Stimulated activated CD8-positive, alpha-beta memory T cell treated with anti-CD3 and anti-CD28 coated beads, Interleukin-4, amount 100 ng/mL, for 48 hours (primary cell): ENCODE measurements around the gene PADI4.

Experiments used
- DNase-seq: peaks from one replicate; pipeline ENCODE4 v3.0.0-alpha.2; 2020

PADI4 gene, protein sequence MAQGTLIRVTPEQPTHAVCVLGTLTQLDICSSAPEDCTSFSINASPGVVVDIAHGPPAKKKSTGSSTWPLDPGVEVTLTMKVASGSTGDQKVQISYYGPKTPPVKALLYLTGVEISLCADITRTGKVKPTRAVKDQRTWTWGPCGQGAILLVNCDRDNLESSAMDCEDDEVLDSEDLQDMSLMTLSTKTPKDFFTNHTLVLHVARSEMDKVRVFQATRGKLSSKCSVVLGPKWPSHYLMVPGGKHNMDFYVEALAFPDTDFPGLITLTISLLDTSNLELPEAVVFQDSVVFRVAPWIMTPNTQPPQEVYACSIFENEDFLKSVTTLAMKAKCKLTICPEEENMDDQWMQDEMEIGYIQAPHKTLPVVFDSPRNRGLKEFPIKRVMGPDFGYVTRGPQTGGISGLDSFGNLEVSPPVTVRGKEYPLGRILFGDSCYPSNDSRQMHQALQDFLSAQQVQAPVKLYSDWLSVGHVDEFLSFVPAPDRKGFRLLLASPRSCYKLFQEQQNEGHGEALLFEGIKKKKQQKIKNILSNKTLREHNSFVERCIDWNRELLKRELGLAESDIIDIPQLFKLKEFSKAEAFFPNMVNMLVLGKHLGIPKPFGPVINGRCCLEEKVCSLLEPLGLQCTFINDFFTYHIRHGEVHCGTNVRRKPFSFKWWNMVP

DNA sequence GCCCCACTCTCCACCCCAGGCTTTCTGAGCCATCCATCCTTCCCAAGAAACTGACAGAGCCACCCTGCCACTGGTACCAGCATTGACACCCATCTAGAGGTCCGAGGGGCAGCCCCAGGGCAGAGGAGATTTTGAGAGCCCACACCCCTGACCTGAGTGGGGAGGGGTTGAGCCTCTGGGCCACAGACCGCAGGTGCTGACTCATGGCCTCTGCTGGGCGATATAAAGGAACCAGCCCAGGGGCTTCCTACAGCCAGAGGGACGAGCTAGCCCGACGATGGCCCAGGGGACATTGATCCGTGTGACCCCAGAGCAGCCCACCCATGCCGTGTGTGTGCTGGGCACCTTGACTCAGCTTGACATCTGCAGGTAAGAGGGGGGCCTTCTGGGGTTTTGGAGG, at the start of gene PADI4:
PADI4 (plus strand) TSS at position 252 of the 400 bp plus-strand sequence; CDS start at position 278, 26 bp downstream.
- no peak for DNase-seq

GRCh38 chr1:17258758-17259130, 49.3 kb upstream of the PADI4 start:
- DNase-seq = no peak

GRCh38 chr1:17259233-17259873, 48.6 kb upstream of the PADI4 start:
- DNase-seq = no peak

DNA sequence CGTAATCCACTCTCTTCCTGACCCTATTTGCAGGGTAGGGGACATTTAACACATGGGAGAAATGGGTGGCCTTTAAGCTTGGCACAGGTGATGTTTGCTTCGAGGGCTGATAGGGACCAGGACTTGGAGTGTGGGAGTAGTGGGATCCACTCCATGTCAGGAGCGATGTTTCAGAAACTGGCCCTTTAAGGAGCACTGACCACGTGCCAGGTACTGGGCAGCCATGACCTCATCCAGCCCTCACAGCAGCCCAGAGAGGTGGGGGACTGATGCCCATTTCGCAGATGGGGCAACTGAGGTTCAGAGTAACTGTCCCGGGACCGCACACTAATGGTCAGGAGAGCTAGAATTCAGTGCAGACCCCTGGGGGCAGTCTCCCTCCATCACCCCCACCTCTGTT, 47.7 kb upstream of the PADI4 start:
- DNase-seq = no peak

DNA sequence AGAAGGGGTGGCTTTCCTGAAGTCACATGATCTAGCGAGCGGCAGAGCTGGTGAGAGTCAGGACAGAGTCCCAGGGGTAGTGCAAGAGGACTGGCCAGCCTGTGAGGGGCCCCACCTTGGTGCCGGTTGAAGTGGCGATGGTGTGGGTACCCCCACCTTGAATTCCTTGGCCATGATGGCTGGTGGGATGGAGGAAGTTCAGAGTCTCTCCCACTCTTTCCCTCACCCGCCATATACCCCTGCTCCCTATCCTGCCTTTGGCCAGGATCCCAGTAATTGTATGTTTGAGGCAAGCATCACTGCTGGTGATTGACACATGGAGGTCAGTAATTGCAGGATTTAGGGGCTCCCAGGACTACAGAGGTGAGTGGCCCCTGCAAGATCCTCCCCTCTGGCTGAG, 47.3 kb upstream of the PADI4 start:
- no peak for DNase-seq

DNA sequence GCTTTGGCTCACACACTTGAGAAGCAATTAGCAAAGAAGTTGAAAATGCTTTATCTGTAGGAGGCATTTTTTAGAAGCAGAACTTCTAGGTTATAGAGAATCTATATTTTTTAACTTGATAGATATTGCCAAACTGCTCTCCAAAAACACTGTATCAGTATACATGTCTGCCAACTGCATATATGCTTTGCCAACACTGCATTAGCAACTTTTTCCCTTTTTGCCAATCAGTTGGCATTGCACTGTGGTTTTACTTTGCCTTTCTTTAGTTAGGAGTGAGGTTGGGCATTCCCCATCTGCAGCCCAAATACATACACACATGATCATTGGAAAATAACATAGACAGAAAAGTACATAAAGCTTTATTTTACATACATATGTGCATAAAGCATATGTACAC, 44.1 kb upstream of the PADI4 start:
- no peak for DNase-seq

GRCh38 chr1:17264470-17264869, 43.5 kb upstream of the PADI4 start:
- DNase-seq = no peak

- no peak for DNase-seq
Observed at GRCh38 chr1:17265162-17265561, 42.8 kb upstream of the PADI4 start.

GRCh38 chr1:17265950-17266349, 42.0 kb upstream of the PADI4 start:
- no peak for DNase-seq

GRCh38 chr1:17270891-17271765, 36.9 kb upstream of the PADI4 start:
- DNase-seq = no peak

DNA sequence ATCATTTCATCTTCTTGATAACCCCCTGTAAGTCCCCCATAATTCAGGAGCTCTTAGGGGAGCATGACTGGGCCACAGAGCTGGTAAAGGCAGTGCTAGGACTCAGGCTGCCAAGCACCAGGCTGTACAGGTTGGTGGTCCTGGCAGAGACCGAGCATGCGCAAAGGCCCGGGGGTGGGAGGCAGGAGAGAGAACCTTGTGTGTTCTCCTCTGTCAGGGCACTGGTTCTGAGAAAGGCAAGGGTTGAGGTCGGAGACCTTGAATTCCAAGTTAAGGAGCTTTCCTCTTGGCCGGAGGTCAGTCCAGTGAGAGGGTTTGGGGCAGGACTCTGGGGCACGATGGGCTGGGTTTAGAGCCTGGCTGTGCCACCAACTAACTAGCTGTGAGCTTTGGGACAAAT, 35.9 kb upstream of the PADI4 start:
- DNase-seq = no peak

GRCh38 chr1:17272646-17273045, 35.4 kb upstream of the PADI4 start:
- no peak for DNase-seq

- DNase-seq = no peak
Observed at GRCh38 chr1:17273096-17273495, 34.9 kb upstream of the PADI4 start.

GRCh38 chr1:17274186-17275170, 33.5 kb upstream of the PADI4 start:
- peak; percentile 79 for DNase-seq

DNA sequence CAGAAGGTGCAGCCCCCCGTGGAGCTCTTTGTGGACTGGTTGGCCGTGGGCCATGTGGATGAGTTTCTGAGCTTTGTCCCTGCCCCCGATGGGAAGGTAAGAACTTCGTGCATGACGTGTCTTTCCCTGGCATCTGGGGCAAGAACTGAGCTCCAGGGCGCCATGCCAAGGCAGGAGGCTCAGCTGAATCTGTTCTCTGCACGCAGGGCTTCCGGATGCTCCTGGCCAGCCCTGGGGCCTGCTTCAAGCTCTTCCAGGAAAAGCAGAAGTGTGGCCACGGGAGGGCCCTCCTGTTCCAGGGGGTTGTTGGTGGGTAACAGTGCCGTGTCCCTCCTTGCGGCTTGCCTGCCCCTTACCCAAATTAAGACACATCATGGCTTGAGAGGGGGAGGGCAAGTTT, 31.4 kb upstream of the PADI4 start:
- no peak for DNase-seq

DNA sequence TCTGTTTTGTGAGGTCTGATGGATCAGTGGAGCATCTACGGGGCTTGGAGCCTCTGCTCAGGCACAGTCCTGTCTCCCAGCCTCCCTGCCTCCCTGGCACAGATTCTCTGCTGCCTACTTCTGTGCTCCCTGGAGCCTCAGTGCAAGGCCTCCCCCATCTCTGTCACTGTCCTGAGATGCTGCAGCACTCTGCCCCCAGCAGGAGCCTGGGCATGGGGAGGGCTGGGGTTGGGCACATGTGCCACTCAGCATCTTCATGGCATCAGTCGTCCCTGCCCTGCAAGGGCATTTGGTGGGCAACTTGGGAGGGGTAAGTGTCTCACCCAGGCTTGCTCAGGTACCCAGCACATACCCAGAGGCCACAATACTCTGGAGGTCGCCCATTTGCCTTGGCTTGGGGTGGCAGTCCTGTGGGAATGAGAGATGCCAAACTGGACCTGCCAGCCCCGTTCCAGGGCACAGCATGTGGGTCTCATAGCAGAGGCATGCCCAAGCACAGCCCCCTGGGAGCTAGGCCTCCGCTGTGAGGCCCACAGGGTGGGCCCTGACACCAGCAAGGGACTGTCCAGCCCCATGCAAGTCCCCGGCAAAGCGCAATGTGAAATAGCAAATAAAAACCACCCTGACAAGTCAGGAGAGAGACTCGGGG, 30.4 kb upstream of the PADI4 start:
- no peak for DNase-seq

- no peak for DNase-seq
Observed at GRCh38 chr1:17278996-17279830, 28.8 kb upstream of the PADI4 start.

GRCh38 chr1:17280436-17280835, 27.6 kb upstream of the PADI4 start:
- DNase-seq = no peak

GRCh38 chr1:17280894-17281293, 27.1 kb upstream of the PADI4 start:
- DNase-seq = no peak

- no peak for DNase-seq
Observed at GRCh38 chr1:17281775-17282181, 26.2 kb upstream of the PADI4 start.
